HepG2 (cell line): ENCODE data around the gene LGI1. TPM values are rescaled to one million over a fixed set of nuclear protein-coding genes. Genes with fewer than 3 reads are reported as not detected.

Experiments
- ATAC-seq: fragments of 200-7000 bp; cut with Tn5 transposase; 3 replicates; pipeline ENCODE4 v1.9.1; 2020; ENCODE audit warnings: mild to moderate bottlenecking, moderate library complexity
- BruUV-seq: library from RNA; stranded (reverse); fragments of 400-500 nt; replicated peaks from 2 replicates; lab custom pipeline; 2021; lab: Mats Ljungman, UMichigan
- CTCF ChIA-PET: fragments of 300-600 bp; formaldehyde crosslinking; extraction: SDS; loops from one replicate; lab custom pipeline; 2021; ENCODE audit warnings: low total read pairs, inconsistent platforms, low intra/inter-chr PET ratio; lab: Yijun Ruan, JAX
- POLR2A ChIA-PET: fragments of 350-600 bp; sonication (Branson Sonifier 250); formaldehyde crosslinking; loops from one replicate; lab custom pipeline; 2020; ENCODE audit warnings: antibody characterized with exemption, inconsistent platforms; lab: Yijun Ruan, JAX
- DNase-seq: peaks from one replicate; pipeline ENCODE4 v3.0.0-alpha.2; 2015; ENCODE audit warnings: low spot score
- FAIRE-seq: peaks from 3 replicates; lab custom pipeline; 2011; peaks lifted over from hg19 to GRCh38; lab: Jason Lieb, UNC
- H2AFZ ChIP-seq: one replicate; pipeline ENCODE4 v1.6.1; 2011; ENCODE audit warnings: low read length, inconsistent platforms
- H3K27ac ChIP-seq: fragments of 300-600 bp; 3 replicates; pipeline ENCODE4 v1.8.0; 2011; ENCODE audit warnings: mixed run types, mild to moderate bottlenecking, mixed read lengths, low read length, inconsistent platforms; ENCODE audit not compliant: insufficient read depth; ENCODE audit errors: extremely low read length
- H3K27me3 ChIP-seq, 2 experiments: fragments of 200-600 bp in 1 of 2; 2 replicates in 1 of 2; 3 replicates in 1 of 2; pipeline versions ENCODE4 v1.6.0 to v1.8.0; 2011; ENCODE audit warnings: low read length in 2 of 2, mild to moderate bottlenecking in 2 of 2, moderate library complexity in 2 of 2, inconsistent platforms in 1 of 2; ENCODE audit not compliant: insufficient read depth in 2 of 2, control insufficient read depth in 1 of 2
- H3K36me3 ChIP-seq, 2 experiments: fragments of 200-600 bp in 1 of 2; replicated peaks in 1 of 2; 2 replicates in 1 of 2; 3 replicates in 1 of 2; pipeline versions ENCODE4 v1.5.1 to v1.8.0; 2011; ENCODE audit warnings: low read length in 2 of 2, inconsistent platforms in 1 of 2; ENCODE audit not compliant: insufficient read depth in 2 of 2, control insufficient read depth in 1 of 2
- H3K4me1 ChIP-seq: 2 replicates; pipeline ENCODE4 v1.5.1; 2012; ENCODE audit warnings: low read length, inconsistent platforms; ENCODE audit not compliant: insufficient read depth
- H3K4me2 ChIP-seq: 2 replicates; pipeline ENCODE4 v1.6.0; 2011; ENCODE audit warnings: low read depth, low read length, inconsistent platforms
- H3K4me3 ChIP-seq, 3 experiments: fragments of 200-600 bp in 1 of 3; sonication (generic), shearing (Covaris generic) in 1 of 3; replicated peaks in 1 of 3; 2 replicates each; pipeline ENCODE4 v1.5.1; 2011 to 2016; ENCODE audit warnings: low read length in 3 of 3, inconsistent platforms in 2 of 3, low read depth in 2 of 3, mild to moderate bottlenecking in 2 of 3, control low read depth in 1 of 3, mixed read lengths in 1 of 3; ENCODE audit not compliant: insufficient read depth in 1 of 3
- H3K79me2 ChIP-seq: one replicate; pipeline ENCODE4 v1.6.1; 2011; ENCODE audit warnings: low read length, inconsistent platforms; ENCODE audit not compliant: insufficient read depth
- H3K9ac ChIP-seq: 2 replicates; pipeline ENCODE4 v1.6.0; 2011; ENCODE audit warnings: mild to moderate bottlenecking, low read depth, low read length, inconsistent platforms; ENCODE audit not compliant: insufficient read depth
- H3K9me3 ChIP-seq: 2 replicates; pipeline ENCODE4 v1.5.1; 2012; ENCODE audit warnings: mild to moderate bottlenecking, low read length
- H4K20me1 ChIP-seq: 2 replicates; pipeline ENCODE4 v1.6.0; 2011; ENCODE audit warnings: inconsistent platforms, mild to moderate bottlenecking, low read length, moderate library complexity; ENCODE audit not compliant: insufficient read depth
- DNMT1 ChIP-seq: sonication (generic); formaldehyde crosslinking; IDR thresholded peaks from 2 replicates; pipeline ENCODE4 v1.5.1; 2020; ENCODE audit warnings: mild to moderate bottlenecking, missing genetic modification reagents
- ELF1 ChIP-seq: sonication (generic); formaldehyde crosslinking; IDR thresholded peaks from 2 replicates; pipeline ENCODE4 v1.4.0; 2020; ENCODE audit warnings: missing genetic modification reagents
- ETV5 ChIP-seq: IDR thresholded peaks from 2 replicates; pipeline ENCODE4 v1.6.1; 2018; ENCODE audit warnings: missing biosample characterization, missing genetic modification reagents, inconsistent platforms, borderline replicate concordance
- HNF4G ChIP-seq, 2 experiments: sonication (generic) in 1 of 2; formaldehyde crosslinking in 1 of 2; IDR thresholded peaks; 2 replicates each; pipeline versions ENCODE4 v1.4.0 to v1.6.1; 2011 to 2020; ENCODE audit warnings: borderline replicate concordance in 2 of 2, low read depth in 2 of 2, mild to moderate bottlenecking in 2 of 2, low read length in 1 of 2, missing genetic modification reagents in 1 of 2, moderate library complexity in 1 of 2
- ISX ChIP-seq: sonication (generic); formaldehyde crosslinking; conservative IDR thresholded peaks from 2 replicates; pipeline ENCODE4 v1.5.0; 2020; ENCODE audit warnings: missing genetic modification reagents
- KDM5A ChIP-seq: fragments of 200-600 bp; sonication (generic); IDR thresholded peaks from 2 replicates; pipeline ENCODE4 v1.7.0; 2018; ENCODE audit warnings: antibody characterized with exemption, mild to moderate bottlenecking, low read length, borderline replicate concordance
- MTA1 ChIP-seq: sonication (generic); formaldehyde crosslinking; IDR thresholded peaks from 2 replicates; pipeline ENCODE4 v1.4.0; 2020; ENCODE audit warnings: missing genetic modification reagents, mild to moderate bottlenecking, borderline replicate concordance
- NONO ChIP-seq, 2 experiments: fragments of 450-650 bp in 1 of 2; sonication (generic) in 1 of 2; formaldehyde crosslinking in 1 of 2; IDR thresholded peaks in 1 of 2; conservative IDR thresholded peaks in 1 of 2; 2 replicates each; pipeline versions ENCODE4 v1.6.1 to v1.8.0; 2017 to 2022; ENCODE audit warnings: mild to moderate bottlenecking in 1 of 2, missing genetic modification reagents in 1 of 2, moderate library complexity in 1 of 2
- SOX13 ChIP-seq, 3 experiments: fragments of 450-650 bp in 1 of 3; sonication (generic) in 1 of 3; formaldehyde crosslinking in 1 of 3; IDR thresholded peaks in 2 of 3; conservative IDR thresholded peaks in 1 of 3; 2 replicates each; pipeline versions ENCODE4 v1.5.0 to v1.6.1; 2016 to 2020; ENCODE audit warnings: antibody characterized with exemption in 1 of 3, mild to moderate bottlenecking in 1 of 3, missing compliant biosample characterization in 1 of 3, missing genetic modification reagents in 1 of 3, moderate library complexity in 1 of 3
- SP1 ChIP-seq, 2 experiments: fragments of 450-650 bp in 1 of 2; sonication (generic) in 1 of 2; formaldehyde crosslinking in 1 of 2; IDR thresholded peaks; 2 replicates each; pipeline versions ENCODE4 v1.4.0 to v1.6.1; 2016 to 2020; ENCODE audit warnings: missing genetic modification reagents in 1 of 2
- ZNF709 ChIP-seq: sonication (generic); formaldehyde crosslinking; IDR thresholded peaks from 2 replicates; pipeline ENCODE4 v1.5.0; 2020; ENCODE audit warnings: mild to moderate bottlenecking, missing genetic modification reagents
- ZNF781 ChIP-seq: sonication (generic); formaldehyde crosslinking; IDR thresholded peaks from 2 replicates; pipeline ENCODE4 v1.5.1; 2020; ENCODE audit warnings: borderline replicate concordance, mild to moderate bottlenecking, missing genetic modification reagents; ENCODE audit errors: not compliant biosample characterization
- WGBS: methylation state at CpG from one replicate; pipeline ENCODE4 v1.1.6; 2017; ENCODE audit warnings: low lambda C conversion rate; 5-methylcytosine and 5-hydroxymethylcytosine counted together
- in situ Hi-C: cut with HindIII; loops from 2 replicates; pipeline ENCODE4 v1.10.0; 2017; ENCODE audit warnings: low pct_unique_long_range_greater_than_20kb; ENCODE audit not compliant: extremely low pct_ligation_motif_present
- intact Hi-C: fragments of 100-400 bp; cut with micrococcal nuclease; formaldehyde crosslinking; loops from one replicate; pipeline ENCODE4 v1.10.0; 2022; ENCODE audit not compliant: unreplicated experiment
- polyA plus RNA-seq, 8 experiments: library from polyadenylated mRNA; depleted of rRNA in 3 of 8; stranded (reverse) in 7 of 8; unstranded in 1 of 8; fragments of >200 nt; fragmentation: Illumina TruSeq in 4 of 8; extraction: Trizol in 4 of 8; gene quantifications; 2 replicates each; pipeline versions ENCODE4 v1.2.1 to v1.2.3, GENCODE V29; 2011 to 2016; ENCODE audit warnings: low read depth in 4 of 8, missing spikeins in 1 of 8, mixed read lengths in 1 of 8; ENCODE audit not compliant: insufficient read depth in 1 of 8
- total RNA-seq, 5 experiments: library from RNA; depleted of rRNA; stranded (reverse); fragments of >200 nt; fragmentation: Illumina TruSeq; extraction: Trizol; gene quantifications; 2 replicates each; pipeline ENCODE4 v1.2.3, GENCODE V29; 2016; ENCODE audit warnings: low read depth in 1 of 5
- TF ChIP-seq, protein P1 (sequence below): fragments of 450-650 bp; IDR thresholded peaks from 2 replicates; pipeline ENCODE4 v1.6.1; 2017; ENCODE audit warnings: mild to moderate bottlenecking
- TF ChIP-seq, protein P2 (sequence below): sonication (generic); formaldehyde crosslinking; conservative IDR thresholded peaks from 2 replicates; pipeline ENCODE4 v1.4.0; 2020; ENCODE audit warnings: mild to moderate bottlenecking, missing genetic modification reagents, moderate library complexity
- TF ChIP-seq, protein P3 (sequence below): sonication (generic); formaldehyde crosslinking; IDR thresholded peaks from 2 replicates; pipeline ENCODE4 v1.5.0; 2020; ENCODE audit warnings: missing genetic modification reagents, mild to moderate bottlenecking, borderline replicate concordance

LGI1 gene
- total and polyA plus RNA-seq, 2 of the 13 experiments (the other 11 are each of a cell fraction or from before 2014, with no cell fraction given), result not detected

DNA sequence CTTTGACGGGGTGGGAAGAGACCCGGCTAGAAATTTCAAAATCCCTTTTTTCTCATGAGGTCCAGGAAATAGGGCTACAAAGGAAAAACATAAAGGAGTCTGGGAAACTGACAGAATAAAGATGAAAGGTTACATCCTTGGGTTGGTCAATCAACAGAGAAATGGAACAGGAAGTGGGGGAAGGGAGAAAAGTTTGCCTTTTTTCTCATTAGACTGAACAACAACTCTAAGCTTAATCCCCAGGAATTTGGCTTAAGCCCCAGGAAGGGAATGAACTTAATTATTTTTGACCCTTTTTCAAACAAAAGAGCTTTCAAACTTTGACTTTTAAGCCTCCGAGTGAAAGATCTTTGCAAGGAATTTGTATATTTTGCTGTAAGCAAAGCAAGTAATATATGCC lies 32.7 kb downstream of the LGI1 start:
- H2AFZ ChIP-seq, result peak overlapping the region; percentile 40
- BruUV-seq, result no TSS peak
- H3K36me3 ChIP-seq, result no peaks in the 10 kb centered on the region
- peaks cover 24% of the 10 kb centered on the region for H3K4me1 ChIP-seq
- in situ Hi-C loops, result no loop called here
- ATAC-seq (no peak), DNase-seq (peak; percentile 58), FAIRE-seq (no peak)
- H4K20me1 ChIP-seq, result no peaks in the 10 kb centered on the region
- no peak overlapping the region; a peak in 1 of 6 replicates for H3K4me3 ChIP-seq
- no peaks in the 10 kb centered on the region for H3K79me2 ChIP-seq
- under 1% methylated on average over 3 of the region's 3 CpGs for WGBS
- ChIA-PET CTCF (no interaction called here), POLR2A (no interaction called here)
- no peak overlapping the region for H3K9ac ChIP-seq
- intact Hi-C loops, result no loop called here
- H3K9me3 ChIP-seq, result no peaks in the 10 kb centered on the region
- H3K27me3 ChIP-seq, result no peaks in the 10 kb centered on the region; a peak in 1 of 5 replicates
- H3K27ac ChIP-seq, result peak overlapping the region; percentile 47
- no peak overlapping the region for H3K4me2 ChIP-seq
- TF ChIP-seq SOX13 (IDR thresholded peaks at IDR 0.05), result no peak
- TF ChIP-seq SOX13 (CRISPR knock-in tag; conservative IDR thresholded peaks at IDR 0.05 in 1 of 2, IDR thresholded peaks at IDR 0.05 in 1 of 2), result peak in 1 of 2 experiments; percentile 30; a peak in 1 of 4 replicates
- TF ChIP-seq MTA1 (CRISPR knock-in tag), result no peak
- TF ChIP-seq NONO (IDR thresholded peaks at IDR 0.05), result no peak
- TF ChIP-seq NONO (CRISPR knock-in tag; conservative IDR thresholded peaks at IDR 0.05), result no peak
- TF ChIP-seq ETV5 (CRISPR knock-in tag), result 0 out of 2 replicates have a peak, but pooled peaks have one; percentile 23
- no peak for TF ChIP-seq SP1 (IDR thresholded peaks at IDR 0.05)
- TF ChIP-seq SP1 (CRISPR knock-in tag; IDR thresholded peaks at IDR 0.05), result no peak
- TF ChIP-seq HNF4G (IDR thresholded peaks at IDR 0.05; ENCODE audit: borderline replicate concordance, low read depth, low read length), result 0 out of 2 replicates have a peak, but pooled peaks have one; percentile 6
- TF ChIP-seq HNF4G (CRISPR knock-in tag; IDR thresholded peaks at IDR 0.05; ENCODE audit: borderline replicate concordance, low read depth), result no peak
- no peak for TF ChIP-seq ZNF781 (CRISPR knock-in tag)
- TF ChIP-seq, protein P1, sequence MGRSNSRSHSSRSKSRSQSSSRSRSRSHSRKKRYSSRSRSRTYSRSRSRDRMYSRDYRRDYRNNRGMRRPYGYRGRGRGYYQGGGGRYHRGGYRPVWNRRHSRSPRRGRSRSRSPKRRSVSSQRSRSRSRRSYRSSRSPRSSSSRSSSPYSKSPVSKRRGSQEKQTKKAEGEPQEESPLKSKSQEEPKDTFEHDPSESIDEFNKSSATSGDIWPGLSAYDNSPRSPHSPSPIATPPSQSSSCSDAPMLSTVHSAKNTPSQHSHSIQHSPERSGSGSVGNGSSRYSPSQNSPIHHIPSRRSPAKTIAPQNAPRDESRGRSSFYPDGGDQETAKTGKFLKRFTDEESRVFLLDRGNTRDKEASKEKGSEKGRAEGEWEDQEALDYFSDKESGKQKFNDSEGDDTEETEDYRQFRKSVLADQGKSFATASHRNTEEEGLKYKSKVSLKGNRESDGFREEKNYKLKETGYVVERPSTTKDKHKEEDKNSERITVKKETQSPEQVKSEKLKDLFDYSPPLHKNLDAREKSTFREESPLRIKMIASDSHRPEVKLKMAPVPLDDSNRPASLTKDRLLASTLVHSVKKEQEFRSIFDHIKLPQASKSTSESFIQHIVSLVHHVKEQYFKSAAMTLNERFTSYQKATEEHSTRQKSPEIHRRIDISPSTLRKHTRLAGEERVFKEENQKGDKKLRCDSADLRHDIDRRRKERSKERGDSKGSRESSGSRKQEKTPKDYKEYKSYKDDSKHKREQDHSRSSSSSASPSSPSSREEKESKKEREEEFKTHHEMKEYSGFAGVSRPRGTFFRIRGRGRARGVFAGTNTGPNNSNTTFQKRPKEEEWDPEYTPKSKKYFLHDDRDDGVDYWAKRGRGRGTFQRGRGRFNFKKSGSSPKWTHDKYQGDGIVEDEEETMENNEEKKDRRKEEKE, result no peak
- TF ChIP-seq, protein P2, sequence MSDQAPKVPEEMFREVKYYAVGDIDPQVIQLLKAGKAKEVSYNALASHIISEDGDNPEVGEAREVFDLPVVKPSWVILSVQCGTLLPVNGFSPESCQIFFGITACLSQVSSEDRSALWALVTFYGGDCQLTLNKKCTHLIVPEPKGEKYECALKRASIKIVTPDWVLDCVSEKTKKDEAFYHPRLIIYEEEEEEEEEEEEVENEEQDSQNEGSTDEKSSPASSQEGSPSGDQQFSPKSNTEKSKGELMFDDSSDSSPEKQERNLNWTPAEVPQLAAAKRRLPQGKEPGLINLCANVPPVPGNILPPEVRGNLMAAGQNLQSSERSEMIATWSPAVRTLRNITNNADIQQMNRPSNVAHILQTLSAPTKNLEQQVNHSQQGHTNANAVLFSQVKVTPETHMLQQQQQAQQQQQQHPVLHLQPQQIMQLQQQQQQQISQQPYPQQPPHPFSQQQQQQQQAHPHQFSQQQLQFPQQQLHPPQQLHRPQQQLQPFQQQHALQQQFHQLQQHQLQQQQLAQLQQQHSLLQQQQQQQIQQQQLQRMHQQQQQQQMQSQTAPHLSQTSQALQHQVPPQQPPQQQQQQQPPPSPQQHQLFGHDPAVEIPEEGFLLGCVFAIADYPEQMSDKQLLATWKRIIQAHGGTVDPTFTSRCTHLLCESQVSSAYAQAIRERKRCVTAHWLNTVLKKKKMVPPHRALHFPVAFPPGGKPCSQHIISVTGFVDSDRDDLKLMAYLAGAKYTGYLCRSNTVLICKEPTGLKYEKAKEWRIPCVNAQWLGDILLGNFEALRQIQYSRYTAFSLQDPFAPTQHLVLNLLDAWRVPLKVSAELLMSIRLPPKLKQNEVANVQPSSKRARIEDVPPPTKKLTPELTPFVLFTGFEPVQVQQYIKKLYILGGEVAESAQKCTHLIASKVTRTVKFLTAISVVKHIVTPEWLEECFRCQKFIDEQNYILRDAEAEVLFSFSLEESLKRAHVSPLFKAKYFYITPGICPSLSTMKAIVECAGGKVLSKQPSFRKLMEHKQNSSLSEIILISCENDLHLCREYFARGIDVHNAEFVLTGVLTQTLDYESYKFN (CRISPR knock-in tag), result peak; percentile 38; the same call in 1 of the 2 replicates
- TF ChIP-seq, protein P3, sequence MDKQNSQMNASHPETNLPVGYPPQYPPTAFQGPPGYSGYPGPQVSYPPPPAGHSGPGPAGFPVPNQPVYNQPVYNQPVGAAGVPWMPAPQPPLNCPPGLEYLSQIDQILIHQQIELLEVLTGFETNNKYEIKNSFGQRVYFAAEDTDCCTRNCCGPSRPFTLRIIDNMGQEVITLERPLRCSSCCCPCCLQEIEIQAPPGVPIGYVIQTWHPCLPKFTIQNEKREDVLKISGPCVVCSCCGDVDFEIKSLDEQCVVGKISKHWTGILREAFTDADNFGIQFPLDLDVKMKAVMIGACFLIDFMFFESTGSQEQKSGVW, result no peak
- TF ChIP-seq ELF1 (CRISPR knock-in tag), result no peak
- TF ChIP-seq KDM5A, result no peak
- TF ChIP-seq DNMT1 (CRISPR knock-in tag), result no peak
- no peak for TF ChIP-seq ISX
- no peak for TF ChIP-seq ZNF709 (CRISPR knock-in tag)
